ENCODE results near the gene MAN2B2.
"Not testable (repeated sequence)": the region's sequence is repeated elsewhere in the genome, so short reads cannot be mapped to it uniquely, and the experiment has no call there.

MAN2B2 gene

GRCh38 chr4:6618386-6619115, 43.6 kb downstream of the MAN2B2 start:
- H3K4me1 Mint-ChIP-seq, result no peaks in the 10 kb centered on the region
- ATAC-seq (ENCODE audit: low read depth), result no peak
- H3K36me3 Mint-ChIP-seq, result peaks cover 45% of the 10 kb centered on the region
- no peaks in the 10 kb centered on the region for H3K27me3 Mint-ChIP-seq
- peaks cover 5% of the 10 kb centered on the region for H3K9me3 Mint-ChIP-seq
- no peak for DNase-seq (ENCODE audit: low spot score in 2 of 2)
- no peak overlapping the region for H3K4me3 Mint-ChIP-seq
- H3K27ac Mint-ChIP-seq, result no peak overlapping the region

- ATAC-seq (ENCODE audit: low read depth) (no peak), DNase-seq (ENCODE audit: low spot score in 2 of 2) (no peak)
- no peaks in the 10 kb centered on the region for H3K4me1 Mint-ChIP-seq
- peaks cover 5% of the 10 kb centered on the region for H3K9me3 Mint-ChIP-seq
- H3K36me3 Mint-ChIP-seq, result peaks cover 41% of the 10 kb centered on the region
- H3K27ac Mint-ChIP-seq, result no peak overlapping the region
- no peak overlapping the region for H3K4me3 Mint-ChIP-seq
- H3K27me3 Mint-ChIP-seq, result no peaks in the 10 kb centered on the region
These were observed 44.1 kb downstream of the MAN2B2 start for GRCh38 chr4:6619116-6619465.

- Mint-ChIP-seq H3K27me3 (no peaks in the 10 kb centered on the region), H3K27ac (no peak overlapping the region), H3K4me3 (no peak overlapping the region), H3K4me1 (no peaks in the 10 kb centered on the region), H3K9me3 (peaks cover 5% of the 10 kb centered on the region), H3K36me3 (peaks cover 36% of the 10 kb centered on the region)
- ATAC-seq (ENCODE audit: low read depth) (no peak), DNase-seq (ENCODE audit: low spot score in 2 of 2) (no peak)
These were observed 44.7 kb downstream of the MAN2B2 start for GRCh38 chr4:6619466-6620255.

- Mint-ChIP-seq H3K27me3 (no peaks in the 10 kb centered on the region), H3K4me3 (no peak overlapping the region), H3K27ac (peak overlapping the region; percentile 20), H3K36me3 (peaks cover 36% of the 10 kb centered on the region), H3K4me1 (peaks cover 2% of the 10 kb centered on the region), H3K9me3 (peaks cover 5% of the 10 kb centered on the region)
- ATAC-seq (ENCODE audit: low read depth) (no peak), DNase-seq (ENCODE audit: low spot score in 2 of 2) (no peak)
These were observed 45.3 kb downstream of the MAN2B2 start for GRCh38 chr4:6620296-6620695.

- H3K36me3 Mint-ChIP-seq, result peaks cover 35% of the 10 kb centered on the region
- no peak for ATAC-seq (ENCODE audit: low read depth)
- no peak for DNase-seq (ENCODE audit: low spot score in 2 of 2)
- no peaks in the 10 kb centered on the region for H3K27me3 Mint-ChIP-seq
- peaks cover 2% of the 10 kb centered on the region for H3K4me1 Mint-ChIP-seq
- H3K9me3 Mint-ChIP-seq, result peaks cover 5% of the 10 kb centered on the region
- no peak overlapping the region for H3K27ac Mint-ChIP-seq
- H3K4me3 Mint-ChIP-seq, result no peak overlapping the region
These were observed 46.0 kb downstream of the MAN2B2 start for GRCh38 chr4:6620891-6621555.

GRCh38 chr4:6621556-6621927, 46.6 kb downstream of the MAN2B2 start:
- Mint-ChIP-seq H3K9me3 (peaks cover 5% of the 10 kb centered on the region), H3K27ac (no peak overlapping the region), H3K4me3 (no peak overlapping the region), H3K36me3 (peaks cover 30% of the 10 kb centered on the region), H3K27me3 (no peaks in the 10 kb centered on the region), H3K4me1 (peaks cover 2% of the 10 kb centered on the region)
- DNase-seq (ENCODE audit: low spot score in 2 of 2) (no peak), ATAC-seq (ENCODE audit: low read depth) (no peak)

- Mint-ChIP-seq H3K9me3 (peaks cover 3% of the 10 kb centered on the region), H3K27me3 (no peaks in the 10 kb centered on the region), H3K27ac (no peak overlapping the region), H3K4me1 (peaks cover 2% of the 10 kb centered on the region), H3K4me3 (no peak overlapping the region), H3K36me3 (peaks cover 19% of the 10 kb centered on the region)
- ATAC-seq (ENCODE audit: low read depth), result no peak
- no peak for DNase-seq (ENCODE audit: low spot score in 2 of 2)
These were observed 47.8 kb downstream of the MAN2B2 start for GRCh38 chr4:6622744-6623143.

- no peak overlapping the region for H3K4me3 Mint-ChIP-seq
- H3K9me3 Mint-ChIP-seq, result peaks cover 3% of the 10 kb centered on the region
- peaks cover 14% of the 10 kb centered on the region for H3K36me3 Mint-ChIP-seq
- DNase-seq (ENCODE audit: low spot score in 2 of 2) (no peak), ATAC-seq (ENCODE audit: low read depth) (no peak)
- H3K27me3 Mint-ChIP-seq, result no peaks in the 10 kb centered on the region
- H3K4me1 Mint-ChIP-seq, result peaks cover 2% of the 10 kb centered on the region
- H3K27ac Mint-ChIP-seq, result no peak overlapping the region
These were observed 50.3 kb downstream of the MAN2B2 start for GRCh38 chr4:6625256-6625655.

GRCh38 chr4:6626066-6626465, 51.1 kb downstream of the MAN2B2 start:
- Mint-ChIP-seq H3K4me3 (no peak overlapping the region), H3K36me3 (peaks cover 9% of the 10 kb centered on the region)
- ATAC-seq (ENCODE audit: low read depth), result no peak

GRCh38 chr4:6627832-6628231, 52.8 kb downstream of the MAN2B2 start:
- Mint-ChIP-seq H3K4me1 (peaks cover 2% of the 10 kb centered on the region), H3K4me3 (no peak overlapping the region), H3K27me3 (no peaks in the 10 kb centered on the region), H3K27ac (no peak overlapping the region), H3K36me3 (no peaks in the 10 kb centered on the region), H3K9me3 (no peaks in the 10 kb centered on the region)
- no peak for ATAC-seq (ENCODE audit: low read depth)
- DNase-seq (ENCODE audit: low spot score in 2 of 2), result no peak

More at GRCh38 chr4:6626066-6626465, 51.1 kb downstream of the MAN2B2 start:
- Mint-ChIP-seq H3K4me1 (peaks cover 2% of the 10 kb centered on the region), H3K27ac (no peak overlapping the region), H3K27me3 (no peaks in the 10 kb centered on the region), H3K9me3 (peaks cover 3% of the 10 kb centered on the region)
- DNase-seq (ENCODE audit: low spot score in 2 of 2), result no peak

- not testable (repeated sequence) for DNase-seq (ENCODE audit: low spot score in 2 of 2); H3K36me3 Mint-ChIP-seq; ATAC-seq (ENCODE audit: low read depth); H3K4me1 Mint-ChIP-seq; H3K27me3 Mint-ChIP-seq; H3K27ac Mint-ChIP-seq; H3K9me3 Mint-ChIP-seq; H3K4me3 Mint-ChIP-seq
These were observed 53.5 kb downstream of the MAN2B2 start for GRCh38 chr4:6628484-6628883.

- no peaks in the 10 kb centered on the region for H3K9me3 Mint-ChIP-seq
- no peak overlapping the region for H3K27ac Mint-ChIP-seq
- no peak for DNase-seq (ENCODE audit: low spot score in 2 of 2)
These were observed 57.1 kb downstream of the MAN2B2 start for GRCh38 chr4:6632125-6632524.

GRCh38 chr4:6633091-6633906, 58.3 kb downstream of the MAN2B2 start:
- Mint-ChIP-seq H3K27ac (no peak overlapping the region), H3K36me3 (no peaks in the 10 kb centered on the region), H3K9me3 (no peaks in the 10 kb centered on the region), H3K27me3 (no peaks in the 10 kb centered on the region), H3K4me3 (no peak overlapping the region), H3K4me1 (no peaks in the 10 kb centered on the region)
- no peak for ATAC-seq (ENCODE audit: low read depth)
- DNase-seq (ENCODE audit: low spot score in 2 of 2), result no peak

More at GRCh38 chr4:6632125-6632524, 57.1 kb downstream of the MAN2B2 start:
- Mint-ChIP-seq H3K36me3 (no peaks in the 10 kb centered on the region), H3K4me3 (no peak overlapping the region), H3K27me3 (no peaks in the 10 kb centered on the region), H3K4me1 (no peaks in the 10 kb centered on the region)
- no peak for ATAC-seq (ENCODE audit: low read depth)

- Mint-ChIP-seq H3K4me3 (no peak overlapping the region), H3K4me1 (no peaks in the 10 kb centered on the region)
- no peak for ATAC-seq (ENCODE audit: low read depth)
These were observed 59.8 kb downstream of the MAN2B2 start for GRCh38 chr4:6634746-6635145.

More at GRCh38 chr4:6634746-6635145, 59.8 kb downstream of the MAN2B2 start:
- H3K36me3 Mint-ChIP-seq, result no peaks in the 10 kb centered on the region
- DNase-seq (ENCODE audit: low spot score in 2 of 2), result no peak
- no peaks in the 10 kb centered on the region for H3K9me3 Mint-ChIP-seq
- no peak overlapping the region for H3K27ac Mint-ChIP-seq
- H3K27me3 Mint-ChIP-seq, result no peaks in the 10 kb centered on the region
